EH (cell line): Measurements from ENCODE around the gene FAM20A.

ENCODE experiments used
- DNase-seq: peaks from one replicate; pipeline ENCODE4 v3.0.0-alpha.2; 2015; ENCODE audit warnings: low read depth

The FAM20A gene

GRCh38 chr17:68600931-68601564, at the start of gene FAM20A:
Gene FAM20A, minus strand, starts transcription at chr17:68601367. Its CDS starts 701 bp downstream, at chr17:68600666.
- no peak for DNase-seq

DNA sequence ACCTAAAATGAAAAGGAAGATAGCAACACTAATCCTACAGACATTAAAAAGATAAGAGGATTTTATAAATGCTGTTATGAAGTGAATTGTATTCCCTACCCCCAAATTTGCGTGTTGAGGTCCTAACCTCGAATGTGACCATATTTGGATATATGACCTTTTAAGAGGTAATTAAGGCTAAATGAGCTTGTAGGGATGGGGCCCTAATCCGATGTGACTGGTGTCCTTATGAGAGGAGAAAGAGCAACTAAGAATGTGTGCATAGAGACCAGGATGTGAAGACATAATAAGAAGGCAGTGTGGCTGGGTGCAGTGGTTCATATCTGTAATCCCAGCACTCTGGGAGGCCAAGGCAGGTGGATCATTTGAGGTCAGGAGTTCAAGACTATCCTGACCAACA, 48.2 kb upstream of the FAM20A start:
- no peak for DNase-seq

GRCh38 chr17:68646626-68647526, 45.7 kb upstream of the FAM20A start:
- DNase-seq: peak; percentile 33

DNA sequence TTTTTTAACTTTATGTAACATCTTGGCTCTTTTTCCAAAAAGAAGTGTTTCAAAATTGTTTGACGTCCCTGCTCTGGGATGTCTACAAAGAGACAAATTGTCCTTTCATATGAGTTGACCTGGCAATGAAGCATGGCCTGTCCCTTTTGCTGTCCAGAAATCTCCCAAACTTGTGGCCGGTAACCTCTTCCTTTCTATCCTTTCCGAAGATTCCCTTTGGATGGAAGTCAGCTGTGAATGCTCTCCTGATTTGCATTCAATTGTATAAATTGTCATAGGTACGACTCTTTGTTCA, 40.9 kb upstream of the FAM20A start:
- DNase-seq: no peak

GRCh38 chr17:68641276-68642117, 40.3 kb upstream of the FAM20A start:
- peak; percentile 12 for DNase-seq

DNA sequence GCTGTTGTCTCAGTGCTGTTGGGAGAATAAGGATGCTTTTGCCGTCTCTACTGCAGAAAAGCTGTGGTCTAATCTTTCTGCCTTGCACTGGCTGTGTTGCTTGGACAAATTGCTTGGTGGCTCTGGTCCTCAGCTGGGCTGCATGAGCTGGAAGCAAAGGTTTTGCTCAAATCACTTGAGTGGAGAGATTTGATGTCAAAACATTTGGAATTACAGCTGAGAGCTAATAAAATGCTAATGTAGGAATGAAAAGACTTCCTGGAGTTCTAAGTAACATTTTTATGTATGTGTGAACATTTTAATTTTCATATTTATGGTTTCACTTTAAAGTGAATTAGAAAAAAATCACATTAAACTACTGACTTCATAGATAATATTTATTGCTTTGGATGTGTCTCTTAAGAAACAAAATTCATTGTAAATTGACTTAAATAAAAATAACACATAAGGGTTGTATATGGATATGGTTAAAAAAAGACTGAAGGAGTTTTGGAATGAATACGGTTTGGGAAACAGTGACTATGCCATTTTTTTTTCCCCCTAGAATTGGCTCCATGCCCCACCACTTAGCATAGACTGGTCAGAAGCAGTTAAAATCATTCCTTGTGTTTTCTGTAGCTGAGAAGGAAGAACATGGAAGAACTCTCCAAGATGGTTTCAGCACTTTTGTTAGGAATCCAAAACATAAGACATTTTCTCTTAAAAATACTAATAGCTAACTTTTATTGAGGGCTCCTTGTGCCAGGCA, 39.2 kb upstream of the FAM20A start:
- peak; percentile 45 for DNase-seq

DNA sequence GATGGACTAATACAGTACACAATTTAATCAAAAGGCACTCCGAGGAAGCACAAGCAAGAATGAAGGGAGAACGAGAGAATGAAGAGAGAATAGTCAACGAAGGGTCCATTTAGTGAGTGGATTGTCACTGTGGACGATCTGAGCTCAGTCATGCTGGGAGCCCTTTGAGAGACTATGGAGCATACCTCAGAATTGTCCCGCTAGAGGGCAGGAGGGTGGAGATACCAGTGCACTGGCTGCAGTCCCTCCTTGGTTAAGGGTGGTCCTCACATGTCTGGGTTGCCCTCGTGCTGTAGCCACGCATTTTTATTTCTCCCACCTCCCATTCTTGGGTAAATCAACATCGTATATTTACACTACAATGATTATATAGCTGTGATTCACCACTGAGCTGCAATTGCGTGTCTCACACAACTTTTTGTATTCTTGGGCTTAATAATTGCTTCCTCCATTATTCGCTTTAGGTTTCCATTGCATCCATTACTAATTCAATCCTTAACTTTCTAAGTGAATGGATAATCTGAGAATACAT, 33.2 kb upstream of the FAM20A start:
- DNase-seq: no peak

DNA sequence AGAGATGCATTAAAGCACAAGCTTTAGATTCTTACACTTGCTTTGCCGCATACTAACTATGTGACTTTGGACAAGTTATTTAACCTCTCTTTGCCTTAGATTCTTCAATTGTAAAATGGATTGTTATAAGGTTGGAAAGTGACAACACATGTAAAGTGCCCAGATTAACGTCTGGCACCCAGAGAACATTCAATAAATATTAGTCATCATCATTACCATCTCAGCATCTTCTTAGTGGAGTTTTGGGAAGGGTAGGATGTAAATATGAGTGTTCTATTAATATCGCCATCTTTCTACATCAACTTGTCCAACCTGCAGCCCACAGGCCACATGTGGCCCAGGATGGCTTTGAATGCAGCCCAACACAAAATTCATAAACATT, 27.4 kb upstream of the FAM20A start:
- DNase-seq: no peak

DNA sequence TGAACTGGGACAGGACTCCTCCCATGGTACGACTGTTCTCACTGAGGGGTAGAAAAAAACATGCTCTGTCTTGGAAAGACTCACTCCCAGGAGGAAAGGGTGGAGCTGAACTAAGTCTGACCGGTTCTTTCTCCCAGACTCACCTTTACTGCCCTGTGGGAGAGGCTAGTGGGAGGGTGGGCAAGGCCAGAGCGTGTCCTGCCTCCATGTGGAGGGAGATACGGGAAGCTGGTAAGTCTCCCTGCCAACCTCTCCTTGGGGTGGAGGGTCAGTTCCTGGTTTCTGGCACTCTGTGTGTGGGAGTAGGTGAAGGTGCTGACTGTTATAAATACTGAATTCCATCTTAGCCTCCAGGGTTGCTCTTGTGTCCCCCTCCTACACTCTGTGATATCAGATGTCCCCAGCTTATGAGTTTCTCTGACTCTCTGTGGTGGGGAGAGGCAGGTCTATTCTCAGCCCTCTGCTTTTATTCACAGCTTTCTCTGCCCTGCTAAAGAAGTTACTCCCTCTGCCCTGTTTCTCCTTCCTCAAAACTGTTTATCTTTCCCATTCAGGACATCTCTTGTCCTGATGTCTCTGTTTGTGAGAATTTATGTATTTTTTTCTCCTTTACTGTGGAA, 26.9 kb upstream of the FAM20A start:
- no peak for DNase-seq

- no peak for DNase-seq
Measured at GRCh38 chr17:68624381-68624780, 23.2 kb upstream of the FAM20A start.

GRCh38 chr17:68623811-68624210, 22.6 kb upstream of the FAM20A start:
- DNase-seq: no peak

- peak; percentile 50 for DNase-seq
Measured at GRCh38 chr17:68622423-68622822, 21.3 kb upstream of the FAM20A start.

- peak; percentile 48 for DNase-seq
Measured at GRCh38 chr17:68621065-68621464, 19.9 kb upstream of the FAM20A start.

- no peak for DNase-seq
Measured at GRCh38 chr17:68616334-68616733, 15.2 kb upstream of the FAM20A start.

DNA sequence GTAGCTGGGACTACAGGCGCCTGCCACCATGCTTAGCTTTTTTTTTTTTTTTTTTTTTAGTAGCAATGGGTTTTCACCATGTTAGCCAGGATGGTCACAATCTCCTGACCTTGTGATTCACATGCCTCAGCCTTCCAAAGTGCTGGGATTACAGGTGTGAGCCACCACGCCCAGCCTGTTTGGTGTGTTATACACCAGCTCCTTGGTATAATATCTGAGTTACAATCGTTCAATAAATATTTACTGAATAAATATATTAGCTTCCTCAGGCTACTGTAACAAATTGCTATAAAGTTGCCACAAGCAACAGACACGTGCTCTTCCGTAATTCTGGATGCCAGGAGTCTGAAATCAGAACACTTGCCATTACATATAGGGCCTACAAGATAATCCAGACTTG, 13.6 kb upstream of the FAM20A start:
- no peak for DNase-seq

GRCh38 chr17:68613739-68614298, 12.7 kb upstream of the FAM20A start:
- peak; percentile 66 for DNase-seq

- DNase-seq: no peak
Measured at GRCh38 chr17:68612923-68613292, 11.7 kb upstream of the FAM20A start.

DNA sequence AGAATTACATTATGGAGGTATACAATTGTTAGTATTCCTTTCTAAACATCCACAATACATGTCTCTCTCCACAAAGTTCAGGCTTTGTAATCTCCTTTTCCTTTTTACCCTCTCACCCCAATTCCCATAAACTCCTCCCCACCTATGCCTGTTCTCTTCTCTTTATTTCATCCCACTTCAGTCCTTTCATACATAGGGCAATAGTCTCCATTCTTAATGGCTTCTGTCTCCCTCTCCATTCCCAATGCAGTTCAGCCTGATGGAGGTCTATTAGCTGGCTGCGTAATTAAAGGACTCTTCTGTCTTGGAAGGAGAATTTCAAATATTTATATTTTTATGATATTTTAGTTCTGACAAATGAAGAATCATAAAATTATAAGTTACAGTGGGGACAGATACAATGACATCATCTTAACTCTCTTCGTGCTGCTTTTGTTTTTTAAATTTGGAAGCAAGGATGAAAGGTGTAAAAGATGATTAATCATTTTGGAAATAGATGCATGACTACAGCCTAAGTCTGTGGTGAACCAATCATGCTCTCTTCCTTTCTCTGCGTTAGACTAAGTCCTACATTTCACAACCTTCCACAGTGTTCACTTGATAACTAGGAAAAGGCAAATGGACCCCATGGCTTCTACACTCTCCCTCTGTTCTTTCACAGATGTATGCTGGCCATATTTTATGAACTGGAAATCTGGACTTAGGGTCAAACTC, 11.2 kb upstream of the FAM20A start:
- no peak for DNase-seq

DNA sequence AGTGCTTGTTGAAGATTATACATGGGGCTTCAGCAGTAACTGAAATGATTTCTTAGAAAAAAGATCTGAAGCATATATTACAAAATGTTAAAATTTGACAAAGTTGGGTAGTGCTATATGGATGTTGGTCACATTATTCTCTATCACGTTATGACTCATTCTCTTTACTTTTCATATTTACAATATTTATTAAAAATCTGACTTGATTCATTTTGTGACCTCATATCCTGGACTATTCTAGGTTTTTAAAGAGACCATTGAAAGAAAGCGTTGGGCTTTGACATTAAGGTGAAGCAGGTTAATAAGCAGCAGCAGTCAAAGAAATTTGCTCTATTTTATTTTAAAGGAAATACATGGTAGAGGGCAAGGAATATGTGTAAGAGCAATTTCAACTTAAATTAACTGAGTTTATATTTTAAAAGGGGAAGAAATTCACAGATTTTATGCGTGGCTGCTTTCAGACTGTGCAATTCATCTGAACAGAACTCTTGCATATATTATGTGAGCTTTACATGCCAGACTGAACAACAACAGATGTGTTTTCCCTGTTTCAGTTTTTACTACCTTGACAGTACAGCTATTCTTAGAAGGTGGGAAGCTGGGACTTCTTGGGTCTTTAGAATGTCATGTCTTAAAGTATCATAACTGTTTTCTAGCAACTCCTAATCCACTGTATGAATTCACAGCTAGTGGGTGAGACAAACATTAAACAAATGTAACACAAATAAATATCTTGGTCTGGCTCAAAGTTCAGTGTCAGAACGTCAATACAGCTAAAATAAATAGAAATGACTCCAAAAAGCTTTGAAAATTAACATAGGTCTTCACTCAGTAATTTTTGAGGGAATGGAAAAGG, 10.4 kb upstream of the FAM20A start:
- no peak for DNase-seq
